ENCODE results near the gene KRTAP20-3. TPM values are rescaled to one million over a fixed set of nuclear protein-coding genes. Genes with fewer than 3 reads are reported as not detected.

Gene KRTAP20-3
- total RNA-seq, 1 experiment from 2014 or later, result not detected

GRCh38 chr21:30612132-30612531, 30.5 kb upstream of the KRTAP20-3 start:
- intact Hi-C loops (cut with micrococcal nuclease), result no loop called here
- no peaks in the 10 kb centered on the region for H3K4me1 ChIP-seq (ENCODE audit: control insufficient read depth in 1 of 2, insufficient read depth in 2 of 2, low read length in 2 of 2)
- no peak overlapping the region for H3K9ac ChIP-seq (ENCODE audit: low read length)
- ATAC-seq, result no peak
- no peaks in the 10 kb centered on the region for H4K20me1 ChIP-seq (ENCODE audit: insufficient read depth)
- RAD21 ChIA-PET (ENCODE audit: low non-redundant PET in 1 of 2, low total read pairs in 2 of 2, uncharacterized antibody in 2 of 2, unreplicated experiment in 2 of 2), result no interaction called here
- H2AFZ ChIP-seq (ENCODE audit: low read depth, low read length, poor library complexity, severe bottlenecking), result no peak overlapping the region
- TF ChIP-seq CTCF (IDR thresholded peaks at IDR 0.05 in 2 of 3, conservative IDR thresholded peaks at IDR 0.05 in 1 of 3; ENCODE audit: borderline replicate concordance in 1 of 3, insufficient read depth in 1 of 3, low read depth in 2 of 3, low read length in 2 of 3) (no peak), MAX (IDR thresholded peaks at IDR 0.05) (no peak), ZNF274 (IDR thresholded peaks at IDR 0.05; ENCODE audit: low read depth, low read length) (no peak), CBX3 (IDR thresholded peaks at IDR 0.05; ENCODE audit: low read depth) (no peak), EZH2phosphoT487 (IDR thresholded peaks at IDR 0.05; ENCODE audit: borderline replicate concordance) (no peak), POLR2AphosphoS5 (IDR thresholded peaks at IDR 0.05; ENCODE audit: low read depth, low read length) (no peak), ZBTB33 (IDR thresholded peaks at IDR 0.05; ENCODE audit: extremely low read depth, insufficient replicate concordance, low read length) (no peak), EGR1 (IDR thresholded peaks at IDR 0.05; ENCODE audit: low read depth) (no peak), REST (IDR thresholded peaks at IDR 0.05; ENCODE audit: low read depth) (no peak), EZH2 (IDR thresholded peaks at IDR 0.05) (no peak), ELF1 (IDR thresholded peaks at IDR 0.05; ENCODE audit: borderline replicate concordance, low read depth) (no peak), TCF7L2 (IDR thresholded peaks at IDR 0.05; ENCODE audit: borderline replicate concordance, extremely low read depth, insufficient read depth, insufficient read length) (no peak)
- no peak for DNase-seq (ENCODE audit: low read depth, low spot score)
- H3K36me3 ChIP-seq (ENCODE audit: control insufficient read depth in 1 of 2, insufficient read depth in 2 of 2, low read length in 2 of 2), result no peaks in the 10 kb centered on the region
- POLR2A ChIA-PET, result no interaction called here
- BruUV-seq (replicated peaks), result no TSS peak
- no peaks in the 10 kb centered on the region for H3K9me2 ChIP-seq (ENCODE audit: insufficient read depth)
- CTCF ChIA-PET, result no interaction called here
- H3K27me3 ChIP-seq (ENCODE audit: insufficient read depth, low read length), result no peaks in the 10 kb centered on the region
- no peak overlapping the region for H3K4me3 ChIP-seq (replicated peaks in 1 of 2; ENCODE audit: low read depth in 1 of 2, low read length in 2 of 2)
- peaks cover 13 to 24% of the 10 kb centered on the region in 2 experiments; a peak in 2 of 4 replicates for H3K9me3 ChIP-seq (ENCODE audit: control insufficient read depth in 1 of 2, insufficient read depth in 1 of 2, low read depth in 1 of 2, low read length in 2 of 2)
- no peak overlapping the region for H3K27ac ChIP-seq (ENCODE audit: low read depth, low read length)
- no peak overlapping the region for H3K4me2 ChIP-seq (ENCODE audit: low read length)
- no peaks in the 10 kb centered on the region for H3K79me2 ChIP-seq (ENCODE audit: insufficient read depth, low read length)

Measured in HCT116 (cell line).